RWPE1 (cell line): ENCODE data around the gene HSBP1L1.

Experiments used
- CTCF ChIA-PET: fragments of 350-600 bp; sonication (Branson Sonifier 250); formaldehyde crosslinking; extraction: SDS; loops from one replicate; lab custom pipeline; 2021; lab: Yijun Ruan, JAX
- POLR2A ChIA-PET: fragments of 400-600 bp; formaldehyde crosslinking; extraction: SDS; loops from one replicate; lab custom pipeline; 2020; ENCODE audit warnings: antibody characterized with exemption; ENCODE audit not compliant: low non-redundant PET; lab: Yijun Ruan, JAX
- DNase-seq: peaks from one replicate; pipeline ENCODE4 v3.0.0; 2012; ENCODE audit warnings: low spot score
- H3K27ac ChIP-seq: fragments of 450-650 bp; 2 replicates; pipeline ENCODE4 v1.5.1; 2017
- TF ChIP-seq, protein P1 (sequence below): fragments of 450-650 bp; conservative IDR thresholded peaks from 2 replicates; pipeline ENCODE4 v1.5.1; 2017; ENCODE audit warnings: low read depth, mild to moderate bottlenecking

The HSBP1L1 gene

DNA sequence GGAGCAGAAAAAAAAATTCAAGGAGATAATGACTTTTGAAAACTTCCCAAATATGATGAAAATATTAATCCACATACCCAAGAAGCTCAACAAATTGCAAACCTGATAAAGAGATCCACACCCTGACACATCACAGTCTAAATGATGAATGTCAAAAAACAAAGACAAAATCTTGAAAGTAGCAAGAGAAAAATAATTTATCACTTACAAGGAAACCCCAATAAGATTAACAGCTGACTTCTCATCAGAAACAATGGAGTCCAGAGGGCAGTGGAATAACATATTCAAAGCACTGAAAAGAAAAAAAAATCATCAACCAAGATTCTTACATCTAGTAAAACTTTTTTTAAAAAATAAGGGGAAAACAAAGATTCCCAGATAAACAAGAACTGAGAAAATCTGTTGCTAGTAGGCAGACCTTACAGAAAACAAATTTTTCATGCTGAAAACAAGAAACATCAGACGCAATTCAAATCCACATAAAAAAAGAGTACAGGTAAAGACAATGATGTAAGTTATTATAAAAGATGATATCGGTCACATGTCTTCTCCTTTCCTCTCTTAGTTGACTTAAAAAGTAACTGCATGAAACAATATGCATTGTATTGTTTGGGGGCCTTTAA, 34.3 kb upstream of the HSBP1L1 start:
- TF ChIP-seq, protein P1, sequence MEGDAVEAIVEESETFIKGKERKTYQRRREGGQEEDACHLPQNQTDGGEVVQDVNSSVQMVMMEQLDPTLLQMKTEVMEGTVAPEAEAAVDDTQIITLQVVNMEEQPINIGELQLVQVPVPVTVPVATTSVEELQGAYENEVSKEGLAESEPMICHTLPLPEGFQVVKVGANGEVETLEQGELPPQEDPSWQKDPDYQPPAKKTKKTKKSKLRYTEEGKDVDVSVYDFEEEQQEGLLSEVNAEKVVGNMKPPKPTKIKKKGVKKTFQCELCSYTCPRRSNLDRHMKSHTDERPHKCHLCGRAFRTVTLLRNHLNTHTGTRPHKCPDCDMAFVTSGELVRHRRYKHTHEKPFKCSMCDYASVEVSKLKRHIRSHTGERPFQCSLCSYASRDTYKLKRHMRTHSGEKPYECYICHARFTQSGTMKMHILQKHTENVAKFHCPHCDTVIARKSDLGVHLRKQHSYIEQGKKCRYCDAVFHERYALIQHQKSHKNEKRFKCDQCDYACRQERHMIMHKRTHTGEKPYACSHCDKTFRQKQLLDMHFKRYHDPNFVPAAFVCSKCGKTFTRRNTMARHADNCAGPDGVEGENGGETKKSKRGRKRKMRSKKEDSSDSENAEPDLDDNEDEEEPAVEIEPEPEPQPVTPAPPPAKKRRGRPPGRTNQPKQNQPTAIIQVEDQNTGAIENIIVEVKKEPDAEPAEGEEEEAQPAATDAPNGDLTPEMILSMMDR = no peak
- no peak for DNase-seq
- CTCF ChIA-PET = no interaction called here
- POLR2A ChIA-PET = no interaction called here
- no peak overlapping the region for H3K27ac ChIP-seq

DNA sequence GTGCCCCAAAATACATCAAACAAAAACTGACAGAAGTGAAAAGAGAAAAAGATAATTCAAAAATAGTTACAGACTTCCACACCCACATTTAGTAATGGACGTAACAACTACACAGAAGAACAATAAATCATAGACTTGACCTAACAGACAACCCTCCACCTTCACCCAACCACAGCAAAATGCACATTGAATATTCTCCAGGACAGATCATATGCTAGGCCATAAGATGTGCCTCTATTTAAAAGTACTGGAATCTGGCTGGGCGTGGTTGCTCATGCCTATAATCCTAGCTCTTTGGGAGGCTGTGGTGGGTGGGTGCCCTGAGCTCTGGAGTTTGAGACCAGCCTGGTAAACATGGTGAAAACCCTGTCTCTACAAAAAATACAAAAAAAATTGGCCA, 33.0 kb upstream of the HSBP1L1 start:
- ChIA-PET CTCF (no interaction called here), POLR2A (no interaction called here)
- no peak for DNase-seq
- TF ChIP-seq, protein P1 = no peak
- H3K27ac ChIP-seq = no peak overlapping the region

DNA sequence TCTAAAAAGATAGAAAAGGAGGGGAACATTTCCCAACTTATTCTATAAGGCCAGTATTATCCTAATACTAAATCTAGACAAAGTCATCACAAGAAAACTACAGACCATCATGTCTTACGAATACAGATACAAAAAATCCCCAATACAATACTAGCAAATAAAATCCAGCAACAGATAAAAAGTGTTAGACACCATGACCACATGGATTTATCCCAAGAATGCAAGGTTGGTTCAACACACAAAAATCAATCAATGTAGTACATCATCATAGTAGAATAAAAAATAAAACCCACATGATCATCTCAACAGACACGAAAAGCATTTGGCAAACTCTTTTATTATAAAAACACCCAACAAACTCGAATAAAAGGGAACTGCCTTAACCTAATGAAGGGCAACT, 31.5 kb upstream of the HSBP1L1 start:
- no peak overlapping the region for H3K27ac ChIP-seq
- no peak for DNase-seq
- TF ChIP-seq, protein P1 = no peak
- POLR2A ChIA-PET = no interaction called here
- CTCF ChIA-PET = no interaction called here

DNA sequence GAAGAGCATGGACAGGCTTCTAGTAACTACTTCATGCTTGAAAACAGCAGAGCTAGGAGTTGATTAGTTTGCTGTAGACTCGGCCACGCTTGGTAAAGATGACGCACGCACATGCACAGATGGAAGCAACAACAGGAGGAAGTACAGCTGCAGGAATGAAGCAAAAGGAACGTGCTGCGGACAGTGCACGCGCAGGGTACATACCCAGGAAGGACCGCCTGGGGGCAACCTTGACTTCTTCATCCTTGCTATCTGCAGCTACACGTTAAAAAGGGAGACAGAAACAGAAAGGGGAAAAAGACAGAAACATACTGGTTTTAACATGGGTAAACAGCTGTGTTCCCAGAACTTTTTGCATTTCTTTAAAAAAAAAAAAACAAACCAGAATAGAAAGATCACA, 30.7 kb upstream of the HSBP1L1 start:
- TF ChIP-seq, protein P1 = no peak
- no peak overlapping the region for H3K27ac ChIP-seq
- DNase-seq = no peak
- CTCF ChIA-PET = no interaction called here
- POLR2A ChIA-PET = no interaction called here

DNA sequence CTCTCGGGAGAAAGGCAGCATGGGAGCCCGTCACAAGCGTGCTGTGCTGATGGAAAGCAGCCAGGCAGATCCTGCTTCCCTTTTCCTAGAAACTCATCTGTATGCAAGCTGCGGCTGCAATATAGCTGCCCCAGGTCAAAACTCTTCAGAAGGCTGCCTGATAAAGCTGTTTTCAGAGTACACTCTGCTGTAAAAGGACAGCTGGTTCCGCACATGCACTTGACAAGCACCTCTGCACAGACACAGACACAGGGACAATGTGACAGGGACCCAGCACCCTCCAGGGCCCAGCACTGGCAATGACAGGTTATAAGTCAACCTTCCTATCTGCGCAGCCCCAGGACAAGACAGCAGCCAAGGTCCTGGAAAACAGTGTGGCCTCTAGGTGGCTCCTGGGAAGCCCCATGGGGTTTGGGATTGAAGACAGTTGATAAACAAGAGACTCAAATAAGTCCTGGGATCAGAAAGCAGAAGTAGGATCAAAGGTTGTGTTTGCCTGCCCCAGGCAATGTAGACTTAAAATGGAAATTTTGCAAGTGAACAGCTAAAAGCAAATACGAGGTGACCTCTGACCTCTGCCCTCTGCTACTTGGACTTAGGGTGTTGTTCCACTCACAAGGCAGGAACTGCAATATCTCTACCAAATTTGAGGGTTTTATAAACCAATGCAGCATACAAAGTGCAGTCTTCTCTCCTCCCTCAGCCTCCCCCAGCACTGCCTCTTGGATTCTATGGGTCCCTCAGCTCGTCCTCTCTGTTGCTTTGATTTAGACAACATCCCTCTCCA, 29.9 kb upstream of the HSBP1L1 start:
- no peak overlapping the region for H3K27ac ChIP-seq
- TF ChIP-seq, protein P1 = no peak
- DNase-seq = no peak
- ChIA-PET CTCF (no interaction called here), POLR2A (no interaction called here)

DNA sequence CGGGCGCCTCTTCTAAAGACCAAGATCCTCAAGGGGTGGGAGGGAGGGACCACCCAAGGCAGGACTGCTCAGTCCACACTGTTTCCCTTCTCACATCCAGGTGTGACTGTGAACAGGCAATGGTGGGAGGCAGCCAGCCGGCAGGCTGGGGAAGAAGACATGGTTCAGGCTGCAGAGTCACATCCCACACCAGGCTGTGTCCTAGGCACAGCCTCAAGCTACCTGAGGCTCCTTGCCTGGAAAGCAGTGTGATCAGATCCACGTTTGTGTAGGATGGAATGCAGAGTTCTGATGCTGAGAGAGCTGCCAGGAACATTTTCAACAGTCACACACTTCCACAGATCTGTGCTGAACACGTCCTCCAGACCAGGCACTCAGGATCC, 29.4 kb upstream of the HSBP1L1 start:
- POLR2A ChIA-PET = no interaction called here

More for the DNA sequence above, 29.4 kb upstream of the HSBP1L1 start:
- no peak overlapping the region for H3K27ac ChIP-seq
- TF ChIP-seq, protein P1 = no peak
- no peak for DNase-seq
- CTCF ChIA-PET = no interaction called here
